Esophagus squamous epithelium (tissue), 5 donors: ENCODE results near the gene MIPOL1. TPM values are rescaled to one million over a fixed set of nuclear protein-coding genes. Genes with fewer than 3 reads are reported as not detected.

ENCODE experiments used
- DNase-seq: peaks from one replicate; lab custom pipeline; 2025; lab: John Stamatoyannopoulos, UW
- H3K27ac ChIP-seq, 4 donors: fragments of 200-600 bp; sonication (generic); one replicate each; pipeline ENCODE4 v1.5.1; 2016 to 2019; ENCODE audit warnings: mild to moderate bottlenecking in 1 of 4
- H3K27me3 ChIP-seq, 4 donors: fragments of 200-600 bp; sonication (generic); 1 replicate in 3 of 4; 2 replicates in 1 of 4; pipeline versions ENCODE4 v1.5.1 to v1.6.0; 2017 to 2021; ENCODE audit warnings: antibody characterized with exemption in 1 of 4
- H3K36me3 ChIP-seq, 3 donors: fragments of 200-600 bp; sonication (generic); one replicate each; pipeline ENCODE4 v1.5.1; 2016 to 2019
- H3K4me1 ChIP-seq, 3 donors: fragments of 200-600 bp; sonication (generic); one replicate each; pipeline ENCODE4 v1.5.1; 2017 to 2019
- H3K4me3 ChIP-seq, 4 donors: fragments of 200-600 bp; sonication (generic); 1 replicate in 3 of 4; 2 replicates in 1 of 4; pipeline ENCODE4 v1.5.1; 2016 to 2019; ENCODE audit warnings: mild to moderate bottlenecking in 2 of 4, moderate library complexity in 1 of 4
- H3K9me3 ChIP-seq, 3 donors: fragments of 200-600 bp; sonication (generic); one replicate each; pipeline ENCODE4 v1.5.1; 2016 to 2019
- POLR2A ChIP-seq, 4 donors: fragments of 450-650 bp; IDR thresholded peaks; one replicate each; pipeline ENCODE4 v1.6.1; 2017; ENCODE audit warnings: antibody characterized with exemption in 4 of 4, mild to moderate bottlenecking in 4 of 4, moderate library complexity in 3 of 4
- WGBS, 2 donors: methylation state at CpG; one replicate each; pipeline ENCODE4 v1.1.5; 2018; 5-methylcytosine and 5-hydroxymethylcytosine counted together
- intact Hi-C: fragments of 100-400 bp; cut with DNase I; formaldehyde crosslinking; loops from one replicate; pipeline ENCODE4 v1.15.0; 2022
- total RNA-seq, 4 donors: library from RNA; depleted of rRNA; stranded (reverse); fragments of >200 nt; gene quantifications; one replicate each; pipeline ENCODE4 v1.1.0, GENCODE V29; 2016
- TF ChIP-seq, protein P1 (sequence below), 6 experiments: fragments of 450-650 bp in 4 of 6; fragments of 200-600 bp in 2 of 6; sonication (generic) in 2 of 6; IDR thresholded peaks; one replicate each; pipeline ENCODE4 v1.5.1; 2016 to 2019; ENCODE audit warnings: antibody characterized with exemption in 6 of 6, mild to moderate bottlenecking in 4 of 6, moderate library complexity in 4 of 6
- donor health status: DM: yes; HTN: yes; CAD: no.

The MIPOL1 gene
- total RNA-seq, 4 donors from 2014 or later: 4.9 to 13.7 (median 7.1) TPM

DNA sequence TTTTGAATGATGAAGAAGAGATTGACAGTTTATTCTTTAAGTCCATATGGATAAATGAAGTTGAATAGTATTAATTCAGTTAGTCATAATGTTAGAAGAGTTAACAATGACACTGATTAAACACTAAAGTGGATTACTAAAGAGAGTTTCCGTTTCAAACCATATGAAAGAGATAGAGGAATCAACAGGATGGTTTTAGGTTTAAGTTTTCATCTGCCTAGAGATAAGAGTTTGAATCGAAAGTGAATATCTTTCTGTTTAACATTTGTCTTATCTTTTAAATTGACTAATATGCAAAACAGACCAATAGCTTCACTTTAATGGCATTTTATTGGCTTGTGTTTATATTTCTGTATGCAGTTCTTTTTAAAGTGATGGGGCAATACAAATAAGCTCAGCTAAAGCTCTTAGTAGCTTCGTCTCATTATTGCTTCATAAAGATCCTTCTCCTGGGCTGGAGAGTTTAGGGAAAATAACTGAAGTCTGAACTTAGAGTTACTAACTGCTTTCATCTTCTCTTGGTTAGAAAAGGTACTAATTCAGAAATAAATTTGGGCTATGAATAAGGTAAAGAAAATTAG lies 66.0 kb downstream of the MIPOL1 start:
- H3K4me1 ChIP-seq: no peaks in the 10 kb centered on the region
- WGBS, 2 donors: 62 to 65% methylated on average over 3 of the region's 3 CpGs
- no peaks in the 10 kb centered on the region for H3K27me3 ChIP-seq
- peaks cover 0 to 19% (median 0%) of the 10 kb centered on the region in 3 donors for H3K36me3 ChIP-seq
- H3K27ac ChIP-seq: no peak overlapping the region
- H3K4me3 ChIP-seq: no peak overlapping the region
- intact Hi-C loops: no loop called here
- TF ChIP-seq POLR2A (IDR thresholded peaks at IDR 0.05): no peak
- TF ChIP-seq, protein P1, sequence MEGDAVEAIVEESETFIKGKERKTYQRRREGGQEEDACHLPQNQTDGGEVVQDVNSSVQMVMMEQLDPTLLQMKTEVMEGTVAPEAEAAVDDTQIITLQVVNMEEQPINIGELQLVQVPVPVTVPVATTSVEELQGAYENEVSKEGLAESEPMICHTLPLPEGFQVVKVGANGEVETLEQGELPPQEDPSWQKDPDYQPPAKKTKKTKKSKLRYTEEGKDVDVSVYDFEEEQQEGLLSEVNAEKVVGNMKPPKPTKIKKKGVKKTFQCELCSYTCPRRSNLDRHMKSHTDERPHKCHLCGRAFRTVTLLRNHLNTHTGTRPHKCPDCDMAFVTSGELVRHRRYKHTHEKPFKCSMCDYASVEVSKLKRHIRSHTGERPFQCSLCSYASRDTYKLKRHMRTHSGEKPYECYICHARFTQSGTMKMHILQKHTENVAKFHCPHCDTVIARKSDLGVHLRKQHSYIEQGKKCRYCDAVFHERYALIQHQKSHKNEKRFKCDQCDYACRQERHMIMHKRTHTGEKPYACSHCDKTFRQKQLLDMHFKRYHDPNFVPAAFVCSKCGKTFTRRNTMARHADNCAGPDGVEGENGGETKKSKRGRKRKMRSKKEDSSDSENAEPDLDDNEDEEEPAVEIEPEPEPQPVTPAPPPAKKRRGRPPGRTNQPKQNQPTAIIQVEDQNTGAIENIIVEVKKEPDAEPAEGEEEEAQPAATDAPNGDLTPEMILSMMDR (IDR thresholded peaks at IDR 0.05): no peak
- no peaks in the 10 kb centered on the region for H3K9me3 ChIP-seq
- DNase-seq: no peak

DNA sequence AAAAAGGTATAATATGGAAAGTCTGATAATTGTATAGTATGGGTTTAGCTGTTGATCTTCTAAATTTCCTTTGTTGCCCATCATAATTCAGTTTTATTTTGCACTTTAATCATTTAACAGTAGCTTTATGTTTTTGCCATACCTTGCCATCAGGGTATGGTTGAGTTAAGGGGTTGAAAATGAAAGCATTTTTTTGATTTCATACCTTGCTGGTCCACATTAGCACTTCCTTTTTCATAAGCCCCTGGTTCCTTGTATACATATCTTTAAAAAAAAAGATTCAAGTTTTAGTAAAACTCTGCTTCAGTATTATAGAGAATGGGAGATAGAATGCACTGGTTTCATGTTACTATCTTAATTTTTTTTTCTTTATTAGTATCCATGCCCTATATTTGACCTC lies 71.1 kb downstream of the MIPOL1 start:
- Histone ChIP-seq H3K27me3 (no peaks in the 10 kb centered on the region), H3K27ac (no peak overlapping the region), H3K4me1 (no peaks in the 10 kb centered on the region), H3K4me3 (no peak overlapping the region), H3K36me3 (peaks cover 0 to 20% (median 0%) of the 10 kb centered on the region in 3 donors), H3K9me3 (no peaks in the 10 kb centered on the region)
- TF ChIP-seq, protein P1 (IDR thresholded peaks at IDR 0.05): no peak
- TF ChIP-seq POLR2A (IDR thresholded peaks at IDR 0.05): no peak
- intact Hi-C loops: no loop called here
- DNase-seq: no peak

DNA sequence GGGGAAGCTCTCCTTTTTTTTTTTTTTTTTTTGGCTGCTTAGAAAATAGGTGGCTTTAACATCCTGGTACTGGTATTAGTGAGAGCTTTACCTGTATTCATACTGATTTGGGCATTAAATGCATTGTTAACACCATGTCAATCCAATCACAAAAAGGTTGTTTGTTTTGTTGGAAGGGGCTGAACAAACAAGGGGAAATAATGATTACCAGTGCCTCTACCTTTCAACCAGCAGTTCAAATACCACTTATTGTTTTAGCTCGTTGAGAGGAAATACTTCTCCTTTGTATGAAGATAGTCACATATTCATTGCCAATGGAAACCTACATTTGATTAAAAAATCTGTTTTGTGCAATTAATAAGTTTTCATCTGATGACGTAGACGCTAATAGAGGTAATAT lies 72.9 kb downstream of the MIPOL1 start:
- no peak for DNase-seq
- 64 to 66% methylated on average over 3 of the region's 3 CpGs for WGBS, 2 donors
- H3K27ac ChIP-seq: no peak overlapping the region
- no peaks in the 10 kb centered on the region for H3K9me3 ChIP-seq
- H3K27me3 ChIP-seq: no peaks in the 10 kb centered on the region
- no peak overlapping the region for H3K4me3 ChIP-seq
- no peaks in the 10 kb centered on the region for H3K4me1 ChIP-seq
- intact Hi-C loops: no loop called here
- no peak for TF ChIP-seq POLR2A (IDR thresholded peaks at IDR 0.05)
- TF ChIP-seq, protein P1 (IDR thresholded peaks at IDR 0.05): no peak
- H3K36me3 ChIP-seq: peaks cover 0 to 20% (median 0%) of the 10 kb centered on the region in 3 donors

DNA sequence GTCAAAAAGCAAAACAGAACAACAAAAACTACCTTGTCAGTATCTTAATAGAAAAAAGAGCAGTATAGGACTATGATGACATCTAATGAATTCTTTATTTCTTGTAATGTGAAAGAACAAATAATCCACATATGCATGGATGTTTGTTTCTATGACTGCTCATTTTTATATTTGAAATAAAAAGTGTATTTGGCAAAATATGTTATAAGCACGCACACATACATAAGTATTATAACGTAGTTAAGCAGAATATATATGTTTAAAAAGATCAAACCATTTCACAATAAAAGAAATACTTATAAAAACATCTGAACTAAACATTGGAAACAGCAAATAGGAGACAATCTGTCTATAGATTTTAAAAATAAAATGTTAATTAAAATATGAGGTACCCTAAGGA lies 74.8 kb downstream of the MIPOL1 start:
- no peak for TF ChIP-seq POLR2A (IDR thresholded peaks at IDR 0.05)
- TF ChIP-seq, protein P1 (IDR thresholded peaks at IDR 0.05): no peak
- H3K27me3 ChIP-seq: no peaks in the 10 kb centered on the region
- no peaks in the 10 kb centered on the region for H3K4me1 ChIP-seq
- no peak overlapping the region for H3K27ac ChIP-seq
- intact Hi-C loops: no loop called here
- no peaks in the 10 kb centered on the region for H3K9me3 ChIP-seq
- no peak overlapping the region for H3K4me3 ChIP-seq
- H3K36me3 ChIP-seq: peaks cover 0 to 9% (median 0%) of the 10 kb centered on the region in 3 donors
- 94 to 98% methylated on average over 2 of the region's 2 CpGs for WGBS, 2 donors
- DNase-seq: no peak

DNA sequence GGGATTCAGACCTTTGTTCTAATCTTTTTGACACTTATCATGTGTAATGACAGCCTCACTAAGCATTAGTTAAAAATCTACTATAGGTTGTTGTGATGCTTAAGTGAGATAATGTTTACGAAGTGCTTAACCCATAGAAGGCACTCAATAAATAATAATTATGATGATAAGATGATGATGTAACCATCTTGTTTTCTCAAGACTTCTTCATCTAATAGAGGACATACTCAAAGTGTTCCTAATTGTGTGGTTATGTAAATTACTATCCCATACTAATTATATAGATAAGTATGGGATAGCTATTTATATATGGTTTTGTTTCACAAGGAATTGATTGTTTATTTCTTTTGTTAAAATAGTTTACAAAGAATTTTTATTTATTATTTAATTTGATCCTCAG lies 76.9 kb downstream of the MIPOL1 start:
- TF ChIP-seq, protein P1 (IDR thresholded peaks at IDR 0.05): no peak
- TF ChIP-seq POLR2A (IDR thresholded peaks at IDR 0.05): no peak
- Histone ChIP-seq H3K4me3 (no peak overlapping the region), H3K27ac (no peak overlapping the region), H3K36me3 (no peaks in the 10 kb centered on the region), H3K9me3 (no peaks in the 10 kb centered on the region), H3K4me1 (no peaks in the 10 kb centered on the region), H3K27me3 (no peaks in the 10 kb centered on the region)
- DNase-seq: no peak
- intact Hi-C loops: no loop called here
- 96% methylated on average over 1 of the region's 1 CpG for WGBS, 2 donors
